GM12864 (cell line): Measurements from ENCODE around the gene CRTC1.

ENCODE experiments used
- DNase-seq: peaks from one replicate; pipeline ENCODE4 v3.0.0-alpha.2; 2011; ENCODE audit warnings: low read depth
- H3K4me3 ChIP-seq: 2 replicates; pipeline ENCODE4 v1.5.1; 2011; ENCODE audit warnings: mild to moderate bottlenecking, low read depth, low read length, control low read depth
- TF ChIP-seq, protein P1 (sequence below): IDR thresholded peaks from 2 replicates; pipeline ENCODE4 v1.5.1; 2011; ENCODE audit warnings: low read depth, mild to moderate bottlenecking, moderate library complexity, low read length, control low read depth, inconsistent platforms; ENCODE audit errors: missing control alignments

The CRTC1 gene

DNA sequence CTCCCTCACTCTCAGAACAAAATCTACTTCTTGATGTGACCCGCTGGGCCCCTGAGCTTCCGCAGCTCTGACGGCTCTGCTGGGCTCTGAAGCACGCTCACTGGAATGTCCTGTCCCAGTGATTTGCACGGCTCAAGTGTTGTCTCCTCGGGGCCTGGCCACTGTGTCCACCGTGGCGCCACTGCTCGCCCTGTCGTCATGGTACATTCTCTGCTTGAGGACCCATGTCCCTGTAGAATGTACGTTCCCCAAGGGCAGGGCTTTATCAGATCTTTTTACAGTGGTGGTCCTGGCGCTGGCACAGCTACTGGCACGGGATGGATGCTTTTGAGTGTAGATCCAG, 34.5 kb upstream of the CRTC1 start:
- DNase-seq, result no peak
- H3K4me3 ChIP-seq, result no peak overlapping the region
- TF ChIP-seq, protein P1, sequence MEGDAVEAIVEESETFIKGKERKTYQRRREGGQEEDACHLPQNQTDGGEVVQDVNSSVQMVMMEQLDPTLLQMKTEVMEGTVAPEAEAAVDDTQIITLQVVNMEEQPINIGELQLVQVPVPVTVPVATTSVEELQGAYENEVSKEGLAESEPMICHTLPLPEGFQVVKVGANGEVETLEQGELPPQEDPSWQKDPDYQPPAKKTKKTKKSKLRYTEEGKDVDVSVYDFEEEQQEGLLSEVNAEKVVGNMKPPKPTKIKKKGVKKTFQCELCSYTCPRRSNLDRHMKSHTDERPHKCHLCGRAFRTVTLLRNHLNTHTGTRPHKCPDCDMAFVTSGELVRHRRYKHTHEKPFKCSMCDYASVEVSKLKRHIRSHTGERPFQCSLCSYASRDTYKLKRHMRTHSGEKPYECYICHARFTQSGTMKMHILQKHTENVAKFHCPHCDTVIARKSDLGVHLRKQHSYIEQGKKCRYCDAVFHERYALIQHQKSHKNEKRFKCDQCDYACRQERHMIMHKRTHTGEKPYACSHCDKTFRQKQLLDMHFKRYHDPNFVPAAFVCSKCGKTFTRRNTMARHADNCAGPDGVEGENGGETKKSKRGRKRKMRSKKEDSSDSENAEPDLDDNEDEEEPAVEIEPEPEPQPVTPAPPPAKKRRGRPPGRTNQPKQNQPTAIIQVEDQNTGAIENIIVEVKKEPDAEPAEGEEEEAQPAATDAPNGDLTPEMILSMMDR, result no peak

- no peak for DNase-seq
- H3K4me3 ChIP-seq, result no peak overlapping the region
- TF ChIP-seq, protein P1, result no peak
Observed at GRCh38 chr19:18649371-18650020, 34.0 kb upstream of the CRTC1 start.

GRCh38 chr19:18650021-18650390, 33.5 kb upstream of the CRTC1 start:
- H3K4me3 ChIP-seq, result no peak overlapping the region
- no peak for DNase-seq
- TF ChIP-seq, protein P1, result no peak

GRCh38 chr19:18650468-18651041, 32.9 kb upstream of the CRTC1 start:
- no peak for DNase-seq
- TF ChIP-seq, protein P1, result no peak
- H3K4me3 ChIP-seq, result no peak overlapping the region

DNA sequence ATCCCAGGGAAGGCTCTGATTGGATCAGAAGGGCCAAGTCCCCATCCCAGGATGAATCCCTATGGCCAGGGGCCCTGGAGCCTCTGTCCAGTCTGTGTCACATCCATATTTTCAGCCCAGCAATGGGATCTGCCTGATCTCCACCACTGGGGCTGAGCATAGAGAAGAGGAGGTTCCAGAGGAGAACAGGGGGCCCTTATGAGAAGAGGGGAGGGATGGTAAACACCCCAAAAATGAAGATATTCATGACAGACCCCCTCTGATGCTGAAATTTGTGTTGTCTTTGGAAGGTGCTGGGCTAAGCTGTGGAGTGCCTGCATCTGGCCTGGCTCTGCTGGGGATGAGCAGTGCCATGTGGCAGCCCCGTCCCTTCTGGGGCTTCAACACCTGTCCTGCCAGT, 32.2 kb upstream of the CRTC1 start:
- TF ChIP-seq, protein P1, result no peak
- no peak overlapping the region for H3K4me3 ChIP-seq
- DNase-seq, result no peak

DNA sequence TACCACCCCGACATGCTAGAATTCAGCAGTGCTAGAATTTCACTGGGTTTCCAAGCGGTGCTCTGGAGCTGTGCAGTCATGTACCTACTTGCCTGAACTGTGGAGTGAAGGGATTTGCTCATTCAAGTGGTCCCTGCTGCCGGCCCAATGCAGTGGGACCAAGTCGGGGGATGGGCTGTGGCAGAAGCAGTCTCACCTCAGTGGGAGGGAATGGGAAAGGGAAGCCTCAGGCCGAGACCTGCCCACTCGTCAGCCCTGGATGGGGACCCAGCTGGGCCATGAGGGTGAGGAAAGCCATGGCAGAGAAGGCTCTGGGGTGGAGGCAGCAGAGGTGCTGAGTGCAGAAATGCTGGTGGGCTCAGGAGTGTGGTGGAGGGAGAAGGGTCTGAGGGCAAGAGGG, 31.7 kb upstream of the CRTC1 start:
- H3K4me3 ChIP-seq, result no peak overlapping the region
- TF ChIP-seq, protein P1, result no peak

GRCh38 chr19:18653853-18654252, 29.6 kb upstream of the CRTC1 start:
- no peak for DNase-seq
- TF ChIP-seq, protein P1, result no peak
- H3K4me3 ChIP-seq, result no peak overlapping the region

More for the DNA sequence above, 31.7 kb upstream of the CRTC1 start:
- no peak for DNase-seq
